ENCODE measurements around the gene ESM1. TPM values are rescaled to one million over a fixed set of nuclear protein-coding genes. Genes with fewer than 3 reads are reported as not detected.

Gene ESM1, protein sequence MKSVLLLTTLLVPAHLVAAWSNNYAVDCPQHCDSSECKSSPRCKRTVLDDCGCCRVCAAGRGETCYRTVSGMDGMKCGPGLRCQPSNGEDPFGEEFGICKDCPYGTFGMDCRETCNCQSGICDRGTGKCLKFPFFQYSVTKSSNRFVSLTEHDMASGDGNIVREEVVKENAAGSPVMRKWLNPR
- polyA plus RNA-seq (not detected in 2 replicates), polyA minus RNA-seq (not detected in 2 replicates)

DNA sequence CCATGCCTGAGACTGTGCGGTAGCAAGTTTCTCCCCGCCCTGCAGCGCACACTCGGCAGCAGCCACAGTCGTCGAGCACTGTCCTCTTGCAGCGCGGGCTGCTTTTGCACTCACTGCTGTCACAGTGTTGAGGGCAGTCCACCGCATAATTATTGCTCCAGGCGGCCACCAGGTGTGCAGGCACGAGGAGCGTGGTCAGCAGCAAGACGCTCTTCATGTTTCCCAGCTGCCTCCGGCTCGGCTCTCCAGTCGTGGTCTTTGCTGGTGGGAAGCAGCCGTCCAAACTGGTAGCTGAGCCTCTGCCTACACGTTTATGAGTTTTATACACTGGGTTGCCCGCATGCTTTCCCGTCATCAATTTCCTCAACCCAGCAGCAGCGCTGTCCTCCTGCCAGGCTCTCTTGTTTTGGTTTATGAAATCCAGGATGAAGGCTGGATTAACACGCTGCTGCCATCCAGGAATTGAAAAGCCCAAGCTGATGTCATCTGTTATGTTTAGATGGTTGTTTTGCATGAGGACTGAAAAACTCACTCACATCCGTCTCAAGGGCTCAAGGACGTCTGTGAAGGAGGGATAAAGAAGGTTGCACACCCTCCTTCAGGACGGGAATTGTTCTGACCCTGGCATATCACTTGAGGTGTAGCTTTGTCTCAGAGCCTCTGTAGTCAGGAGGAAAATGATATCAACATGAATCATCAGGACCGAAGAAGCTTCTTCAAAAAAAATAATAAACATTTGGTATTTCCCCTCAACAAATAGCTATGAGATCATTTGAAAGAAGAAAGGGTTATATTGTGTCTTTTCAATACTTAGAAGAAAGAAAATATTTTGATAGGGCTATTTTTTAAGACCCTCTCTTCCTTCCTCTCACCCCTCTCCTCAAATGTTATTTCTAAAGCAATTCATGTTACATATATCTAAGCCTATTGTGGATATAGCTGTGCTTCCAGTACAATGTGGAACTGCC lies at the start of gene ESM1:
ESM1 (minus strand) TSS at position 293 of the 968 bp plus-strand sequence; CDS start at position 217, 76 bp downstream.
- Histone ChIP-seq H3K4me2 (ENCODE audit: low read length) (no peak within 1 kb of the TSS), H3K27ac (ENCODE audit: low read length) (no peak within 1 kb of the TSS), H3K79me2 (replicated peaks; ENCODE audit: insufficient read depth, low read length) (no peaks in the 10 kb centered on the region), H3K9ac (ENCODE audit: low read length) (no peak within 1 kb of the TSS), H3K36me3 (ENCODE audit: insufficient read depth, low read length) (no peaks in the 10 kb centered on the region), H3F3A (ENCODE audit: insufficient read depth, low read length, poor library complexity, severe bottlenecking) (no peaks in the 10 kb centered on the region), H4K20me1 (ENCODE audit: insufficient read depth) (no peaks in the 10 kb centered on the region), H3K4me3 (ENCODE audit: low read length) (no peak within 1 kb of the TSS), H3K27me3 (ENCODE audit: insufficient read depth, low read depth, low read length) (no peaks in the 10 kb centered on the region), H2AFZ (ENCODE audit: low read depth, low read length) (no peak within 1 kb of the TSS), H3K9me3 (ENCODE audit: low read length) (no peaks in the 10 kb centered on the region), H3K9me2 (ENCODE audit: insufficient read depth, low read length) (no peaks in the 10 kb centered on the region)
- TF ChIP-seq MXI1 (conservative IDR thresholded peaks at IDR 0.05; ENCODE audit: poor library complexity, severe bottlenecking) = no peak
- no peak for TF ChIP-seq EP300 (conservative IDR thresholded peaks at IDR 0.05; ENCODE audit: poor library complexity, severe bottlenecking)
- TF ChIP-seq, protein P1, sequence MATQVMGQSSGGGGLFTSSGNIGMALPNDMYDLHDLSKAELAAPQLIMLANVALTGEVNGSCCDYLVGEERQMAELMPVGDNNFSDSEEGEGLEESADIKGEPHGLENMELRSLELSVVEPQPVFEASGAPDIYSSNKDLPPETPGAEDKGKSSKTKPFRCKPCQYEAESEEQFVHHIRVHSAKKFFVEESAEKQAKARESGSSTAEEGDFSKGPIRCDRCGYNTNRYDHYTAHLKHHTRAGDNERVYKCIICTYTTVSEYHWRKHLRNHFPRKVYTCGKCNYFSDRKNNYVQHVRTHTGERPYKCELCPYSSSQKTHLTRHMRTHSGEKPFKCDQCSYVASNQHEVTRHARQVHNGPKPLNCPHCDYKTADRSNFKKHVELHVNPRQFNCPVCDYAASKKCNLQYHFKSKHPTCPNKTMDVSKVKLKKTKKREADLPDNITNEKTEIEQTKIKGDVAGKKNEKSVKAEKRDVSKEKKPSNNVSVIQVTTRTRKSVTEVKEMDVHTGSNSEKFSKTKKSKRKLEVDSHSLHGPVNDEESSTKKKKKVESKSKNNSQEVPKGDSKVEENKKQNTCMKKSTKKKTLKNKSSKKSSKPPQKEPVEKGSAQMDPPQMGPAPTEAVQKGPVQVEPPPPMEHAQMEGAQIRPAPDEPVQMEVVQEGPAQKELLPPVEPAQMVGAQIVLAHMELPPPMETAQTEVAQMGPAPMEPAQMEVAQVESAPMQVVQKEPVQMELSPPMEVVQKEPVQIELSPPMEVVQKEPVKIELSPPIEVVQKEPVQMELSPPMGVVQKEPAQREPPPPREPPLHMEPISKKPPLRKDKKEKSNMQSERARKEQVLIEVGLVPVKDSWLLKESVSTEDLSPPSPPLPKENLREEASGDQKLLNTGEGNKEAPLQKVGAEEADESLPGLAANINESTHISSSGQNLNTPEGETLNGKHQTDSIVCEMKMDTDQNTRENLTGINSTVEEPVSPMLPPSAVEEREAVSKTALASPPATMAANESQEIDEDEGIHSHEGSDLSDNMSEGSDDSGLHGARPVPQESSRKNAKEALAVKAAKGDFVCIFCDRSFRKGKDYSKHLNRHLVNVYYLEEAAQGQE (IDR thresholded peaks at IDR 0.05; ENCODE audit: borderline replicate concordance) = no peak
- TF ChIP-seq, protein P2, sequence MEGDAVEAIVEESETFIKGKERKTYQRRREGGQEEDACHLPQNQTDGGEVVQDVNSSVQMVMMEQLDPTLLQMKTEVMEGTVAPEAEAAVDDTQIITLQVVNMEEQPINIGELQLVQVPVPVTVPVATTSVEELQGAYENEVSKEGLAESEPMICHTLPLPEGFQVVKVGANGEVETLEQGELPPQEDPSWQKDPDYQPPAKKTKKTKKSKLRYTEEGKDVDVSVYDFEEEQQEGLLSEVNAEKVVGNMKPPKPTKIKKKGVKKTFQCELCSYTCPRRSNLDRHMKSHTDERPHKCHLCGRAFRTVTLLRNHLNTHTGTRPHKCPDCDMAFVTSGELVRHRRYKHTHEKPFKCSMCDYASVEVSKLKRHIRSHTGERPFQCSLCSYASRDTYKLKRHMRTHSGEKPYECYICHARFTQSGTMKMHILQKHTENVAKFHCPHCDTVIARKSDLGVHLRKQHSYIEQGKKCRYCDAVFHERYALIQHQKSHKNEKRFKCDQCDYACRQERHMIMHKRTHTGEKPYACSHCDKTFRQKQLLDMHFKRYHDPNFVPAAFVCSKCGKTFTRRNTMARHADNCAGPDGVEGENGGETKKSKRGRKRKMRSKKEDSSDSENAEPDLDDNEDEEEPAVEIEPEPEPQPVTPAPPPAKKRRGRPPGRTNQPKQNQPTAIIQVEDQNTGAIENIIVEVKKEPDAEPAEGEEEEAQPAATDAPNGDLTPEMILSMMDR (IDR thresholded peaks at IDR 0.05; ENCODE audit: poor library complexity, severe bottlenecking) = no peak
- TF ChIP-seq SMC3 (conservative IDR thresholded peaks at IDR 0.05; ENCODE audit: poor library complexity) = no peak
- TF ChIP-seq EZH2 (IDR thresholded peaks at IDR 0.05; ENCODE audit: borderline replicate concordance, insufficient read depth, low read length, poor library complexity, severe bottlenecking) = no peak
- no peak for TF ChIP-seq RAD21 (conservative IDR thresholded peaks at IDR 0.05)
- no peak for TF ChIP-seq TAF1 (IDR thresholded peaks at IDR 0.05; ENCODE audit: low read depth)
- no peak for TF ChIP-seq POLR2AphosphoS5 (IDR thresholded peaks at IDR 0.05)

DNA sequence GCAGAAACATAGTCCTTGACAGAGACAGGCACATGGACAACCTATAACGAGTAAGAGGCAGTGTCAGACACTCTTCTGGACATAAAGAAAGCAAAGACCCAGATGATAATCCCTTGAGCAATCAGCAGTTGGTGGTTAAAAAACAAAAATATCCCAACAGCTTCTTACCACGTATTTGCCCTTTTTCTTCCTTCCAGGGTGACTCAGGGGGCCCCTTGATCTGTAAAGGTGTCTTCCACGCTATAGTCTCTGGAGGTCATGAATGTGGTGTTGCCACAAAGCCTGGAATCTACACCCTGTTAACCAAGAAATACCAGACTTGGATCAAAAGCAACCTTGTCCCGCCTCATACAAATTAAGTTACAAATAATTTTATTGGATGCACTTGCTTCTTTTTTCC lies 48.2 kb upstream of the ESM1 start:
- H3K36me3 ChIP-seq (ENCODE audit: insufficient read depth, low read length) = no peaks in the 10 kb centered on the region
- no peak overlapping the region for H2AFZ ChIP-seq (ENCODE audit: low read depth, low read length)
- H4K20me1 ChIP-seq (ENCODE audit: insufficient read depth) = no peaks in the 10 kb centered on the region
- H3K4me2 ChIP-seq (ENCODE audit: low read length) = no peak overlapping the region
- H3K9me2 ChIP-seq (ENCODE audit: insufficient read depth, low read length) = no peaks in the 10 kb centered on the region
- H3K4me3 ChIP-seq (ENCODE audit: low read length) = no peak overlapping the region
- no peaks in the 10 kb centered on the region for H3K27me3 ChIP-seq (ENCODE audit: insufficient read depth, low read depth, low read length)
- no peaks in the 10 kb centered on the region for H3F3A ChIP-seq (ENCODE audit: insufficient read depth, low read length, poor library complexity, severe bottlenecking)
- H3K27ac ChIP-seq (ENCODE audit: low read length) = no peak overlapping the region
- H3K79me2 ChIP-seq (replicated peaks; ENCODE audit: insufficient read depth, low read length) = no peaks in the 10 kb centered on the region
- no peak overlapping the region for H3K9ac ChIP-seq (ENCODE audit: low read length)
- TF ChIP-seq, protein P2 (IDR thresholded peaks at IDR 0.05; ENCODE audit: poor library complexity, severe bottlenecking) = no peak
- TF ChIP-seq, protein P1 (IDR thresholded peaks at IDR 0.05; ENCODE audit: borderline replicate concordance) = no peak
- TF ChIP-seq MXI1 (conservative IDR thresholded peaks at IDR 0.05; ENCODE audit: poor library complexity, severe bottlenecking) = no peak
- no peaks in the 10 kb centered on the region for H3K9me3 ChIP-seq (ENCODE audit: low read length)
